Trophoblast cell (in vitro differentiated cells and primary cell): Measurements from ENCODE around the gene CNTROB.

Experiments
- DNase-seq, 2 donors: peaks; one replicate each; pipeline ENCODE4 v3.0.0-alpha.2; 2016
- H2AFZ ChIP-seq: 2 replicates; pipeline ENCODE4 v1.6.1; 2013; ENCODE audit warnings: low read length, moderate library complexity, mild to moderate bottlenecking; ENCODE audit not compliant: insufficient read depth, poor library complexity
- H2AK5ac ChIP-seq: 2 replicates; pipeline ENCODE4 v1.6.1; 2013; ENCODE audit warnings: mild to moderate bottlenecking, low read length
- H2BK120ac ChIP-seq: 2 replicates; pipeline ENCODE4 v1.6.1; 2013; ENCODE audit warnings: low read length, mild to moderate bottlenecking, moderate library complexity; ENCODE audit not compliant: insufficient read depth, poor library complexity
- H2BK12ac ChIP-seq: 2 replicates; pipeline ENCODE4 v1.6.1; 2013; ENCODE audit warnings: mild to moderate bottlenecking, low read length, moderate library complexity
- H2BK5ac ChIP-seq: 2 replicates; pipeline ENCODE4 v1.6.1; 2013; ENCODE audit warnings: low read length, low read depth, moderate library complexity, mild to moderate bottlenecking; ENCODE audit not compliant: poor library complexity
- H3K14ac ChIP-seq: 2 replicates; pipeline ENCODE4 v1.6.1; 2013; ENCODE audit warnings: mild to moderate bottlenecking, low read length
- H3K18ac ChIP-seq: 2 replicates; pipeline ENCODE4 v1.6.1; 2013; ENCODE audit warnings: mild to moderate bottlenecking, low read length
- H3K23ac ChIP-seq: 2 replicates; pipeline ENCODE4 v1.6.1; 2013; ENCODE audit warnings: low read length
- H3K27ac ChIP-seq: 2 replicates; pipeline ENCODE4 v1.5.1; 2013; ENCODE audit warnings: low read depth, mild to moderate bottlenecking, inconsistent platforms, low read length, moderate library complexity
- H3K27me3 ChIP-seq: 2 replicates; pipeline ENCODE4 v1.6.1; 2013; ENCODE audit warnings: inconsistent platforms, mild to moderate bottlenecking, low read length, moderate library complexity; ENCODE audit not compliant: insufficient read depth
- H3K36me3 ChIP-seq, 2 experiments: 1 replicate in 1 of 2; 2 replicates in 1 of 2; pipeline ENCODE4 v1.6.1; 2013; ENCODE audit warnings: low read length in 2 of 2, mild to moderate bottlenecking in 2 of 2, moderate library complexity in 1 of 2; ENCODE audit not compliant: insufficient read depth in 2 of 2, control insufficient read depth in 1 of 2
- H3K4ac ChIP-seq: 2 replicates; pipeline ENCODE4 v1.6.1; 2013; ENCODE audit warnings: low read depth, mild to moderate bottlenecking, low read length, moderate library complexity
- H3K4me1 ChIP-seq, 2 experiments: 1 replicate in 1 of 2; 2 replicates in 1 of 2; pipeline ENCODE4 v1.6.1; 2013; ENCODE audit warnings: low read length in 2 of 2, mild to moderate bottlenecking in 2 of 2, moderate library complexity in 1 of 2; ENCODE audit not compliant: insufficient read depth in 2 of 2, control insufficient read depth in 1 of 2
- H3K4me2 ChIP-seq: 2 replicates; pipeline ENCODE4 v1.6.1; 2013; ENCODE audit warnings: inconsistent platforms, mild to moderate bottlenecking, low read length, moderate library complexity
- H3K4me3 ChIP-seq: 2 replicates; pipeline ENCODE4 v1.5.1; 2013; ENCODE audit warnings: mild to moderate bottlenecking, low read depth, low read length, inconsistent platforms
- H3K79me1 ChIP-seq: one replicate; pipeline ENCODE4 v1.6.1; 2013; ENCODE audit warnings: low read length
- H3K79me2 ChIP-seq: 2 replicates; pipeline ENCODE4 v1.6.1; 2013; ENCODE audit warnings: low read length, mild to moderate bottlenecking; ENCODE audit not compliant: control insufficient read depth, insufficient read depth, poor library complexity
- H3K9ac ChIP-seq: 2 replicates; pipeline ENCODE4 v1.6.1; 2013; ENCODE audit warnings: mild to moderate bottlenecking, low read length
- H3K9me3 ChIP-seq: 2 replicates; pipeline ENCODE4 v1.6.1; 2013; ENCODE audit warnings: low read depth, mild to moderate bottlenecking, control low read depth, inconsistent platforms, low read length; ENCODE audit not compliant: insufficient read depth
- H4K12ac ChIP-seq: 2 replicates; pipeline ENCODE4 v1.6.1; 2013; ENCODE audit warnings: low read depth, mild to moderate bottlenecking, low read length, moderate library complexity
- H4K8ac ChIP-seq: 2 replicates; pipeline ENCODE4 v1.6.1; 2013; ENCODE audit warnings: low read depth, mild to moderate bottlenecking, low read length, moderate library complexity
- H4K91ac ChIP-seq: one replicate; pipeline ENCODE4 v1.6.1; 2013; ENCODE audit warnings: low read depth, mild to moderate bottlenecking, low read length, moderate library complexity
- WGBS: extraction: QIAGEN DNeasy Blood & Tissue Kit; methylation state at CpG from one replicate; pipeline ENCODE4 v1.1.7; 2013; ENCODE audit warnings: missing lambda C conversion rate; ENCODE audit not compliant: insufficient read length, insufficient coverage; ENCODE audit errors: extremely low coverage; 5-methylcytosine and 5-hydroxymethylcytosine counted together

The CNTROB gene

GRCh38 chr17:7932483-7932891 is 481 bp downstream of the CNTROB start:
- Histone ChIP-seq H3K27ac (no peak overlapping the region), H2BK5ac (peak overlapping the region; percentile 65), H3K4me2 (peak overlapping the region; percentile 68), H3K9me3 (peaks cover 4% of the 10 kb centered on the region), H3K79me1 (peaks cover 9% of the 10 kb centered on the region), H3K36me3 (peaks cover 17 to 21% of the 10 kb centered on the region in 2 experiments), H2AK5ac (peak overlapping the region; percentile 87), H3K4me1 (peaks cover 10 to 13% of the 10 kb centered on the region in 2 experiments), H2AFZ (peak overlapping the region; percentile 97), H3K18ac (peak overlapping the region; percentile 98), H3K14ac (peak overlapping the region; percentile 96), H4K8ac (peak overlapping the region; percentile 95), H3K9ac (peak overlapping the region; percentile 88), H3K27me3 (peaks cover 8% of the 10 kb centered on the region), H4K12ac (peak overlapping the region; percentile 88), H3K4me3 (peak overlapping the region; percentile 91), H3K23ac (no peak overlapping the region), H3K4ac (peak overlapping the region; percentile 84), H3K79me2 (peaks cover 7% of the 10 kb centered on the region), H4K91ac (peak overlapping the region; percentile 91), H2BK12ac (no peak overlapping the region), H2BK120ac (peak overlapping the region; percentile 70)
- DNase-seq, result peak; percentile 7 to 19
- WGBS, result no CpG with 5 or more reads among the region's 17 CpGs

GRCh38 chr17:7932949-7933348 is 943 bp downstream of the CNTROB start:
- H3K4me1 ChIP-seq, result peaks cover 10 to 13% of the 10 kb centered on the region in 2 experiments
- no peak overlapping the region for H2BK5ac ChIP-seq
- peak; percentile 59 to 66 for DNase-seq
- peak overlapping the region; percentile 98 for H3K18ac ChIP-seq
- no peak overlapping the region for H2AK5ac ChIP-seq
- H3K9me3 ChIP-seq, result peaks cover 4% of the 10 kb centered on the region
- peak overlapping the region; percentile 68 for H3K4me2 ChIP-seq
- H3K9ac ChIP-seq, result no peak overlapping the region
- peak overlapping the region; percentile 96 for H3K14ac ChIP-seq
- peaks cover 17 to 21% of the 10 kb centered on the region in 2 experiments for H3K36me3 ChIP-seq
- peak overlapping the region; percentile 84 for H3K4ac ChIP-seq
- H4K8ac ChIP-seq, result peak overlapping the region; percentile 95
- H2AFZ ChIP-seq, result no peak overlapping the region
- H3K23ac ChIP-seq, result no peak overlapping the region
- H2BK12ac ChIP-seq, result no peak overlapping the region
- H3K27me3 ChIP-seq, result peaks cover 8% of the 10 kb centered on the region
- H4K12ac ChIP-seq, result peak overlapping the region; percentile 88
- H4K91ac ChIP-seq, result no peak overlapping the region
- peaks cover 9% of the 10 kb centered on the region for H3K79me1 ChIP-seq
- H3K4me3 ChIP-seq, result peak overlapping the region; percentile 91
- no peak overlapping the region for H3K27ac ChIP-seq
- no peak overlapping the region for H2BK120ac ChIP-seq
- peaks cover 7% of the 10 kb centered on the region for H3K79me2 ChIP-seq
- no CpG with 5 or more reads among the region's 16 CpGs for WGBS

- H3K36me3 ChIP-seq, result peaks cover 21 to 33% of the 10 kb centered on the region in 2 experiments
- no peak overlapping the region for H3K27ac ChIP-seq
- peaks cover 7% of the 10 kb centered on the region for H3K79me2 ChIP-seq
- H2AFZ ChIP-seq, result no peak overlapping the region
- no peak overlapping the region for H3K23ac ChIP-seq
- H2BK5ac ChIP-seq, result no peak overlapping the region
- DNase-seq, result no peak
- no peak overlapping the region for H3K4me2 ChIP-seq
- no peak overlapping the region for H2AK5ac ChIP-seq
- H3K9ac ChIP-seq, result no peak overlapping the region
- H3K18ac ChIP-seq, result no peak overlapping the region
- H4K8ac ChIP-seq, result no peak overlapping the region
- no peak overlapping the region for H2BK12ac ChIP-seq
- H3K4me1 ChIP-seq, result peaks cover 6 to 10% of the 10 kb centered on the region in 2 experiments
- no peaks in the 10 kb centered on the region for H3K9me3 ChIP-seq
- H3K27me3 ChIP-seq, result no peaks in the 10 kb centered on the region
- H3K4ac ChIP-seq, result no peak overlapping the region
- H4K91ac ChIP-seq, result no peak overlapping the region
- no peak overlapping the region for H4K12ac ChIP-seq
- H3K4me3 ChIP-seq, result no peak overlapping the region
- H2BK120ac ChIP-seq, result no peak overlapping the region
- H3K79me1 ChIP-seq, result peaks cover 9% of the 10 kb centered on the region
- H3K14ac ChIP-seq, result no peak overlapping the region
These were observed 3.9 kb downstream of the CNTROB start for GRCh38 chr17:7935859-7936258.

GRCh38 chr17:7940034-7940433 is 8.0 kb downstream of the CNTROB start:
- H2AFZ ChIP-seq, result no peak overlapping the region
- peaks cover 2% of the 10 kb centered on the region for H3K9me3 ChIP-seq
- no peak overlapping the region for H2BK12ac ChIP-seq
- no peak overlapping the region for H2BK120ac ChIP-seq
- no peaks in the 10 kb centered on the region for H3K4me1 ChIP-seq
- no peak overlapping the region for H3K23ac ChIP-seq
- H2BK5ac ChIP-seq, result no peak overlapping the region
- H3K4me2 ChIP-seq, result no peak overlapping the region
- H3K14ac ChIP-seq, result no peak overlapping the region
- H3K4ac ChIP-seq, result no peak overlapping the region
- no peaks in the 10 kb centered on the region for H3K79me2 ChIP-seq
- no peak overlapping the region for H3K18ac ChIP-seq
- no peaks in the 10 kb centered on the region for H3K27me3 ChIP-seq
- no peak overlapping the region for H4K12ac ChIP-seq
- no peak overlapping the region for H2AK5ac ChIP-seq
- WGBS, result no CpG with 5 or more reads among the region's 4 CpGs
- H3K27ac ChIP-seq, result no peak overlapping the region
- H4K91ac ChIP-seq, result no peak overlapping the region
- H3K36me3 ChIP-seq, result peaks cover 40 to 55% of the 10 kb centered on the region in 2 experiments
- no peak overlapping the region for H3K4me3 ChIP-seq
- H4K8ac ChIP-seq, result no peak overlapping the region
- no peak for DNase-seq
- no peak overlapping the region for H3K9ac ChIP-seq
- no peaks in the 10 kb centered on the region for H3K79me1 ChIP-seq
